HEK293 (cell line): ENCODE results near the gene FCHO2.
A peak's percentile ranks its signal among the peaks of the same experiment; 100 is the strongest.

Source experiments
- GFI1B ChIP-seq: fragments of 450-650 bp; formaldehyde crosslinking; IDR thresholded peaks from 2 replicates; pipeline ENCODE4 v1.5.1; 2016; ENCODE audit warnings: missing biosample characterization, missing genetic modification characterization
- HOXD13 ChIP-seq: sonication (generic); formaldehyde crosslinking; IDR thresholded peaks from 2 replicates; pipeline ENCODE4 v1.8.0; 2022; ENCODE audit warnings: missing genetic modification reagents, borderline replicate concordance
- KLF1 ChIP-seq: fragments of 450-650 bp; formaldehyde crosslinking; IDR thresholded peaks from 2 replicates; pipeline ENCODE4 v1.5.1; 2016; ENCODE audit warnings: missing biosample characterization, missing genetic modification characterization
- KLF7 ChIP-seq: fragments of 450-650 bp; formaldehyde crosslinking; IDR thresholded peaks from 2 replicates; pipeline ENCODE4 v1.5.1; 2016; ENCODE audit warnings: missing biosample characterization, missing genetic modification characterization, borderline replicate concordance
- MYNN ChIP-seq: fragments of 450-650 bp; formaldehyde crosslinking; IDR thresholded peaks from 2 replicates; pipeline ENCODE4 v1.5.1; 2016; ENCODE audit warnings: missing biosample characterization, missing genetic modification characterization, borderline replicate concordance
- MZF1 ChIP-seq: fragments of 450-650 bp; formaldehyde crosslinking; IDR thresholded peaks from 2 replicates; pipeline ENCODE4 v1.5.1; 2017; ENCODE audit warnings: missing biosample characterization, missing genetic modification characterization, borderline replicate concordance
- SETDB1 ChIP-seq: IDR thresholded peaks from one replicate; pipeline ENCODE4 v1.6.1; 2017; ENCODE audit warnings: mild to moderate bottlenecking, low read length, moderate library complexity, mixed read lengths; ENCODE audit not compliant: insufficient read length
- ZBTB7A ChIP-seq: fragments of 450-650 bp; formaldehyde crosslinking; IDR thresholded peaks from 2 replicates; pipeline ENCODE4 v1.5.1; 2016; ENCODE audit warnings: low read depth, missing biosample characterization, missing genetic modification characterization
- ZEB2 ChIP-seq: fragments of 450-650 bp; formaldehyde crosslinking; IDR thresholded peaks from 2 replicates; pipeline ENCODE4 v1.5.1; 2016; ENCODE audit warnings: missing biosample characterization, missing genetic modification characterization
- ZFP69B ChIP-seq: fragments of 450-650 bp; formaldehyde crosslinking; IDR thresholded peaks from 2 replicates; pipeline ENCODE4 v1.5.1; 2016; ENCODE audit warnings: missing biosample characterization, missing genetic modification characterization
- ZNF169 ChIP-seq: fragments of 450-650 bp; formaldehyde crosslinking; IDR thresholded peaks from 2 replicates; pipeline ENCODE4 v1.5.1; 2016; ENCODE audit warnings: missing biosample characterization, missing genetic modification characterization
- ZNF214 ChIP-seq: fragments of 450-650 bp; formaldehyde crosslinking; IDR thresholded peaks from 2 replicates; pipeline ENCODE4 v1.5.1; 2017; ENCODE audit warnings: missing biosample characterization, mild to moderate bottlenecking, missing genetic modification characterization, borderline replicate concordance
- ZNF311 ChIP-seq: fragments of 450-650 bp; formaldehyde crosslinking; IDR thresholded peaks from 2 replicates; pipeline ENCODE4 v1.5.1; 2017; ENCODE audit warnings: missing biosample characterization, missing genetic modification characterization, borderline replicate concordance
- ZNF521 ChIP-seq: fragments of 450-650 bp; formaldehyde crosslinking; IDR thresholded peaks from 2 replicates; pipeline ENCODE4 v1.5.1; 2017; ENCODE audit warnings: missing biosample characterization, mild to moderate bottlenecking, missing genetic modification characterization
- ZNF549 ChIP-seq: fragments of 450-650 bp; IDR thresholded peaks from 2 replicates; pipeline ENCODE4 v1.5.1; 2018; ENCODE audit warnings: missing biosample characterization, missing genetic modification characterization, mild to moderate bottlenecking, inconsistent platforms, moderate library complexity
- ZNF621 ChIP-seq: fragments of 450-650 bp; formaldehyde crosslinking; IDR thresholded peaks from 2 replicates; pipeline ENCODE4 v1.5.1; 2017; ENCODE audit warnings: missing biosample characterization, missing genetic modification characterization
- ZNF654 ChIP-seq: fragments of 450-650 bp; formaldehyde crosslinking; IDR thresholded peaks from 2 replicates; pipeline ENCODE4 v1.5.1; 2016; ENCODE audit warnings: low read depth, missing biosample characterization, missing genetic modification characterization
- ZNF670 ChIP-seq: fragments of 450-650 bp; formaldehyde crosslinking; IDR thresholded peaks from 2 replicates; pipeline ENCODE4 v1.5.1; 2016; ENCODE audit warnings: missing biosample characterization, missing genetic modification characterization, low read depth
- ZNF837 ChIP-seq: fragments of 450-650 bp; formaldehyde crosslinking; IDR thresholded peaks from 2 replicates; pipeline ENCODE4 v1.5.1; 2016; ENCODE audit warnings: missing biosample characterization, missing genetic modification characterization
- TF ChIP-seq, protein P1 (sequence below): fragments of 450-650 bp; formaldehyde crosslinking; conservative IDR thresholded peaks from 2 replicates; pipeline ENCODE4 v1.5.1; 2016; ENCODE audit warnings: low read depth, missing biosample characterization, missing genetic modification characterization
- TF ChIP-seq, protein P2 (sequence below): fragments of 450-650 bp; formaldehyde crosslinking; IDR thresholded peaks from 2 replicates; pipeline ENCODE4 v1.5.1; 2016; ENCODE audit warnings: missing biosample characterization, missing genetic modification characterization, borderline replicate concordance
- TF ChIP-seq, protein P3 (sequence below): fragments of 450-650 bp; formaldehyde crosslinking; IDR thresholded peaks from 2 replicates; pipeline ENCODE4 v1.5.1; 2016; ENCODE audit warnings: missing biosample characterization, missing genetic modification characterization
- TF ChIP-seq, protein P4 (sequence below): sonication (generic); formaldehyde crosslinking; IDR thresholded peaks from 2 replicates; pipeline ENCODE4 v1.8.1; 2022; ENCODE audit warnings: mild to moderate bottlenecking, moderate library complexity, missing genetic modification reagents
- TF ChIP-seq, protein P5 (sequence below): fragments of 450-650 bp; formaldehyde crosslinking; IDR thresholded peaks from 2 replicates; pipeline ENCODE4 v1.5.1; 2016; ENCODE audit warnings: missing biosample characterization, missing genetic modification characterization

FCHO2 gene

DNA sequence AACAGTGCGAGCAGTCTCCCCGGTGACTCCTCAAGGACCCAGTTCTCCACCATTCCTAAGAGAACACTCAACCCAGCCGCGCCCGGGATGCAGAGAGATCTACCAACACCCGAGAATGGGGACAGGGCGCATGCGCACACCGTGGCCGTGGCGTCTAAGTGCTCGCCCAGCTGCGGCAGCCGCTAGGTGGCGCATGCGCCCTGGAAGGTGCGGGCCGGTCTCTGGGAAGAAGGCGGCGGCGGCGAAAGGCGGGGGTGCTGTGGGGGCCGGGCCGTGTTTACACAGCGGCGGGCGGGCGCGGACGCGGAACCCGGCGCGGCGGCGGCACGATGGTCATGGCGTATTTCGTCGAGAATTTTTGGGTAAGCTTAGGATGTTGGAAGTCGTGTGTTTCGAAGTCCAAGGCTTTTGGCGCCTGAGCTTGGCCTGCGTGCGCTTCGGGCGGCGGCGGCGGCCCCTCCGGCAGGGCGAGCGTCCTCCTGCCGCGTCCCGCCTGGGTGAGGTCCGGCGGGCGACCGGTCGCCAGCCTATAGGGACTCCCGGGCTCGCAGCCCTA is at the start of gene FCHO2 (continued):
- TF ChIP-seq, protein P1, sequence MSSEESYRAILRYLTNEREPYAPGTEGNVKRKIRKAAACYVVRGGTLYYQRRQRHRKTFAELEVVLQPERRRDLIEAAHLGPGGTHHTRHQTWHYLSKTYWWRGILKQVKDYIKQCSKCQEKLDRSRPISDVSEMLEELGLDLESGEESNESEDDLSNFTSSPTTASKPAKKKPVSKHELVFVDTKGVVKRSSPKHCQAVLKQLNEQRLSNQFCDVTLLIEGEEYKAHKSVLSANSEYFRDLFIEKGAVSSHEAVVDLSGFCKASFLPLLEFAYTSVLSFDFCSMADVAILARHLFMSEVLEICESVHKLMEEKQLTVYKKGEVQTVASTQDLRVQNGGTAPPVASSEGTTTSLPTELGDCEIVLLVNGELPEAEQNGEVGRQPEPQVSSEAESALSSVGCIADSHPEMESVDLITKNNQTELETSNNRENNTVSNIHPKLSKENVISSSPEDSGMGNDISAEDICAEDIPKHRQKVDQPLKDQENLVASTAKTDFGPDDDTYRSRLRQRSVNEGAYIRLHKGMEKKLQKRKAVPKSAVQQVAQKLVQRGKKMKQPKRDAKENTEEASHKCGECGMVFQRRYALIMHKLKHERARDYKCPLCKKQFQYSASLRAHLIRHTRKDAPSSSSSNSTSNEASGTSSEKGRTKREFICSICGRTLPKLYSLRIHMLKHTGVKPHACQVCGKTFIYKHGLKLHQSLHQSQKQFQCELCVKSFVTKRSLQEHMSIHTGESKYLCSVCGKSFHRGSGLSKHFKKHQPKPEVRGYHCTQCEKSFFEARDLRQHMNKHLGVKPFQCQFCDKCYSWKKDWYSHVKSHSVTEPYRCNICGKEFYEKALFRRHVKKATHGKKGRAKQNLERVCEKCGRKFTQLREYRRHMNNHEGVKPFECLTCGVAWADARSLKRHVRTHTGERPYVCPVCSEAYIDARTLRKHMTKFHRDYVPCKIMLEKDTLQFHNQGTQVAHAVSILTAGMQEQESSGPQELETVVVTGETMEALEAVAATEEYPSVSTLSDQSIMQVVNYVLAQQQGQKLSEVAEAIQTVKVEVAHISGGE (tag by site-specific recombination): peak; percentile 52; the same call in 1 of the 2 replicates
- TF ChIP-seq ZNF549 (tag by site-specific recombination): peak; percentile 18; the same call in 1 of the 2 replicates
- no peak for TF ChIP-seq ZNF621
- peak; percentile 52 for TF ChIP-seq KLF1 (tag by site-specific recombination)
- TF ChIP-seq ZNF169 (tag by site-specific recombination): no peak
- TF ChIP-seq, protein P2, sequence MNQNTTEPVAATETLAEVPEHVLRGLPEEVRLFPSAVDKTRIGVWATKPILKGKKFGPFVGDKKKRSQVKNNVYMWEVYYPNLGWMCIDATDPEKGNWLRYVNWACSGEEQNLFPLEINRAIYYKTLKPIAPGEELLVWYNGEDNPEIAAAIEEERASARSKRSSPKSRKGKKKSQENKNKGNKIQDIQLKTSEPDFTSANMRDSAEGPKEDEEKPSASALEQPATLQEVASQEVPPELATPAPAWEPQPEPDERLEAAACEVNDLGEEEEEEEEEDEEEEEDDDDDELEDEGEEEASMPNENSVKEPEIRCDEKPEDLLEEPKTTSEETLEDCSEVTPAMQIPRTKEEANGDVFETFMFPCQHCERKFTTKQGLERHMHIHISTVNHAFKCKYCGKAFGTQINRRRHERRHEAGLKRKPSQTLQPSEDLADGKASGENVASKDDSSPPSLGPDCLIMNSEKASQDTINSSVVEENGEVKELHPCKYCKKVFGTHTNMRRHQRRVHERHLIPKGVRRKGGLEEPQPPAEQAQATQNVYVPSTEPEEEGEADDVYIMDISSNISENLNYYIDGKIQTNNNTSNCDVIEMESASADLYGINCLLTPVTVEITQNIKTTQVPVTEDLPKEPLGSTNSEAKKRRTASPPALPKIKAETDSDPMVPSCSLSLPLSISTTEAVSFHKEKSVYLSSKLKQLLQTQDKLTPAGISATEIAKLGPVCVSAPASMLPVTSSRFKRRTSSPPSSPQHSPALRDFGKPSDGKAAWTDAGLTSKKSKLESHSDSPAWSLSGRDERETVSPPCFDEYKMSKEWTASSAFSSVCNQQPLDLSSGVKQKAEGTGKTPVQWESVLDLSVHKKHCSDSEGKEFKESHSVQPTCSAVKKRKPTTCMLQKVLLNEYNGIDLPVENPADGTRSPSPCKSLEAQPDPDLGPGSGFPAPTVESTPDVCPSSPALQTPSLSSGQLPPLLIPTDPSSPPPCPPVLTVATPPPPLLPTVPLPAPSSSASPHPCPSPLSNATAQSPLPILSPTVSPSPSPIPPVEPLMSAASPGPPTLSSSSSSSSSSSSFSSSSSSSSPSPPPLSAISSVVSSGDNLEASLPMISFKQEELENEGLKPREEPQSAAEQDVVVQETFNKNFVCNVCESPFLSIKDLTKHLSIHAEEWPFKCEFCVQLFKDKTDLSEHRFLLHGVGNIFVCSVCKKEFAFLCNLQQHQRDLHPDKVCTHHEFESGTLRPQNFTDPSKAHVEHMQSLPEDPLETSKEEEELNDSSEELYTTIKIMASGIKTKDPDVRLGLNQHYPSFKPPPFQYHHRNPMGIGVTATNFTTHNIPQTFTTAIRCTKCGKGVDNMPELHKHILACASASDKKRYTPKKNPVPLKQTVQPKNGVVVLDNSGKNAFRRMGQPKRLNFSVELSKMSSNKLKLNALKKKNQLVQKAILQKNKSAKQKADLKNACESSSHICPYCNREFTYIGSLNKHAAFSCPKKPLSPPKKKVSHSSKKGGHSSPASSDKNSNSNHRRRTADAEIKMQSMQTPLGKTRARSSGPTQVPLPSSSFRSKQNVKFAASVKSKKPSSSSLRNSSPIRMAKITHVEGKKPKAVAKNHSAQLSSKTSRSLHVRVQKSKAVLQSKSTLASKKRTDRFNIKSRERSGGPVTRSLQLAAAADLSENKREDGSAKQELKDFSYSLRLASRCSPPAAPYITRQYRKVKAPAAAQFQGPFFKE (tag by site-specific recombination): no peak
- TF ChIP-seq, protein P3, sequence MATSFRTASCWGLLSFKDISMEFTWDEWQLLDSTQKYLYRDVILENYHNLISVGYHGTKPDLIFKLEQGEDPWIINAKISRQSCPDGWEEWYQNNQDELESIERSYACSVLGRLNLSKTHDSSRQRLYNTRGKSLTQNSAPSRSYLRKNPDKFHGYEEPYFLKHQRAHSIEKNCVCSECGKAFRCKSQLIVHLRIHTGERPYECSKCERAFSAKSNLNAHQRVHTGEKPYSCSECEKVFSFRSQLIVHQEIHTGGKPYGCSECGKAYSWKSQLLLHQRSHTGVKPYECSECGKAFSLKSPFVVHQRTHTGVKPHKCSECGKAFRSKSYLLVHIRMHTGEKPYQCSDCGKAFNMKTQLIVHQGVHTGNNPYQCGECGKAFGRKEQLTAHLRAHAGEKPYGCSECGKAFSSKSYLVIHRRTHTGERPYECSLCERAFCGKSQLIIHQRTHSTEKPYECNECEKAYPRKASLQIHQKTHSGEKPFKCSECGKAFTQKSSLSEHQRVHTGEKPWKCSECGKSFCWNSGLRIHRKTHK: no peak
- TF ChIP-seq KLF7 (tag by site-specific recombination): no peak
- 0 out of 2 replicates have a peak, but pooled peaks have one; percentile 26 for TF ChIP-seq HOXD13 (CRISPR knock-in tag)
- no peak for TF ChIP-seq ZNF670
- TF ChIP-seq, protein P4, sequence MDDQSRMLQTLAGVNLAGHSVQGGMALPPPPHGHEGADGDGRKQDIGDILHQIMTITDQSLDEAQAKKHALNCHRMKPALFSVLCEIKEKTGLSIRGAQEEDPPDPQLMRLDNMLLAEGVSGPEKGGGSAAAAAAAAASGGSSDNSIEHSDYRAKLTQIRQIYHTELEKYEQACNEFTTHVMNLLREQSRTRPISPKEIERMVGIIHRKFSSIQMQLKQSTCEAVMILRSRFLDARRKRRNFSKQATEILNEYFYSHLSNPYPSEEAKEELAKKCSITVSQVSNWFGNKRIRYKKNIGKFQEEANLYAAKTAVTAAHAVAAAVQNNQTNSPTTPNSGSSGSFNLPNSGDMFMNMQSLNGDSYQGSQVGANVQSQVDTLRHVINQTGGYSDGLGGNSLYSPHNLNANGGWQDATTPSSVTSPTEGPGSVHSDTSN (CRISPR knock-in tag): peak; percentile 80
- no peak for TF ChIP-seq ZFP69B (tag by site-specific recombination)
- no peak for TF ChIP-seq MYNN
- no peak for TF ChIP-seq ZNF521 (tag by site-specific recombination)
- TF ChIP-seq SETDB1: no peak
- no peak for TF ChIP-seq MZF1
- TF ChIP-seq, protein P5, sequence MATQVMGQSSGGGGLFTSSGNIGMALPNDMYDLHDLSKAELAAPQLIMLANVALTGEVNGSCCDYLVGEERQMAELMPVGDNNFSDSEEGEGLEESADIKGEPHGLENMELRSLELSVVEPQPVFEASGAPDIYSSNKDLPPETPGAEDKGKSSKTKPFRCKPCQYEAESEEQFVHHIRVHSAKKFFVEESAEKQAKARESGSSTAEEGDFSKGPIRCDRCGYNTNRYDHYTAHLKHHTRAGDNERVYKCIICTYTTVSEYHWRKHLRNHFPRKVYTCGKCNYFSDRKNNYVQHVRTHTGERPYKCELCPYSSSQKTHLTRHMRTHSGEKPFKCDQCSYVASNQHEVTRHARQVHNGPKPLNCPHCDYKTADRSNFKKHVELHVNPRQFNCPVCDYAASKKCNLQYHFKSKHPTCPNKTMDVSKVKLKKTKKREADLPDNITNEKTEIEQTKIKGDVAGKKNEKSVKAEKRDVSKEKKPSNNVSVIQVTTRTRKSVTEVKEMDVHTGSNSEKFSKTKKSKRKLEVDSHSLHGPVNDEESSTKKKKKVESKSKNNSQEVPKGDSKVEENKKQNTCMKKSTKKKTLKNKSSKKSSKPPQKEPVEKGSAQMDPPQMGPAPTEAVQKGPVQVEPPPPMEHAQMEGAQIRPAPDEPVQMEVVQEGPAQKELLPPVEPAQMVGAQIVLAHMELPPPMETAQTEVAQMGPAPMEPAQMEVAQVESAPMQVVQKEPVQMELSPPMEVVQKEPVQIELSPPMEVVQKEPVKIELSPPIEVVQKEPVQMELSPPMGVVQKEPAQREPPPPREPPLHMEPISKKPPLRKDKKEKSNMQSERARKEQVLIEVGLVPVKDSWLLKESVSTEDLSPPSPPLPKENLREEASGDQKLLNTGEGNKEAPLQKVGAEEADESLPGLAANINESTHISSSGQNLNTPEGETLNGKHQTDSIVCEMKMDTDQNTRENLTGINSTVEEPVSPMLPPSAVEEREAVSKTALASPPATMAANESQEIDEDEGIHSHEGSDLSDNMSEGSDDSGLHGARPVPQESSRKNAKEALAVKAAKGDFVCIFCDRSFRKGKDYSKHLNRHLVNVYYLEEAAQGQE (tag by site-specific recombination): no peak
- TF ChIP-seq ZEB2 (tag by site-specific recombination): peak; percentile 86
- 0 out of 2 replicates have a peak, but pooled peaks have one; percentile 42 for TF ChIP-seq ZBTB7A
- TF ChIP-seq GFI1B (tag by site-specific recombination): no peak
- TF ChIP-seq ZNF837 (tag by site-specific recombination): no peak
- TF ChIP-seq ZNF214 (tag by site-specific recombination): no peak
- peak; percentile 44 for TF ChIP-seq ZNF654 (tag by site-specific recombination)
- no peak for TF ChIP-seq ZNF311 (tag by site-specific recombination)
